Fibroblast of pulmonary artery (primary cell): ENCODE results near the gene CCDC14.

Experiments
- DNase-seq: peaks from one replicate; pipeline ENCODE4 v3.0.0-alpha.2; 2010; ENCODE audit warnings: low read depth
- H3K4me3 ChIP-seq: replicated peaks from 2 replicates; pipeline ENCODE4 v1.5.1; 2011; ENCODE audit warnings: low read depth, mild to moderate bottlenecking, control low read depth, low read length, moderate library complexity
- TF ChIP-seq, protein P1 (sequence below): IDR thresholded peaks from 2 replicates; pipeline ENCODE4 v1.5.1; 2011; ENCODE audit warnings: mild to moderate bottlenecking, control low read depth, low read length, inconsistent platforms; ENCODE audit errors: missing control alignments

The CCDC14 gene

DNA sequence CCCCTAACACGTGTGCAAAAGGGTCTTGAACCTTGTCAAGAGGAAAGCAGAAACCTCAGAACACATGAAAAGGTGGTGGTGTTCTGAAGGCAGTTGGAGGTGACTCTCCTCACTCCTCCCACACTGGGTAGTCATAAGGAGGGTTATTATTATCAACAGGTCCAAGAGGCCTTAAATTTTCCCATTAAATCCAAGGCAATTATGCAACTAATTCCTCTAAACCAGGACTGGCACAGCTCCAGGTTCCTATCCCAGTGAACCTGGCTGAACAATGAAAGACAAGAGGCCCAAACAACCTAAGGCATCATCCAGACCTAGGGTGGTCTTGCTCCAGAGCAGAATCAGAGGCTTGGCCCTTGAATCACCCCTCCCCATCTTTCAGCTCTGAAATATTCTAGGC is 91.9 kb downstream of the CCDC14 start:
- DNase-seq = no peak
- TF ChIP-seq, protein P1, sequence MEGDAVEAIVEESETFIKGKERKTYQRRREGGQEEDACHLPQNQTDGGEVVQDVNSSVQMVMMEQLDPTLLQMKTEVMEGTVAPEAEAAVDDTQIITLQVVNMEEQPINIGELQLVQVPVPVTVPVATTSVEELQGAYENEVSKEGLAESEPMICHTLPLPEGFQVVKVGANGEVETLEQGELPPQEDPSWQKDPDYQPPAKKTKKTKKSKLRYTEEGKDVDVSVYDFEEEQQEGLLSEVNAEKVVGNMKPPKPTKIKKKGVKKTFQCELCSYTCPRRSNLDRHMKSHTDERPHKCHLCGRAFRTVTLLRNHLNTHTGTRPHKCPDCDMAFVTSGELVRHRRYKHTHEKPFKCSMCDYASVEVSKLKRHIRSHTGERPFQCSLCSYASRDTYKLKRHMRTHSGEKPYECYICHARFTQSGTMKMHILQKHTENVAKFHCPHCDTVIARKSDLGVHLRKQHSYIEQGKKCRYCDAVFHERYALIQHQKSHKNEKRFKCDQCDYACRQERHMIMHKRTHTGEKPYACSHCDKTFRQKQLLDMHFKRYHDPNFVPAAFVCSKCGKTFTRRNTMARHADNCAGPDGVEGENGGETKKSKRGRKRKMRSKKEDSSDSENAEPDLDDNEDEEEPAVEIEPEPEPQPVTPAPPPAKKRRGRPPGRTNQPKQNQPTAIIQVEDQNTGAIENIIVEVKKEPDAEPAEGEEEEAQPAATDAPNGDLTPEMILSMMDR = no peak
- H3K4me3 ChIP-seq = no peak overlapping the region

- TF ChIP-seq, protein P1 = no peak
- no peak for DNase-seq
Measured at GRCh38 chr3:123864706-123865105, 96.3 kb downstream of the CCDC14 start.

More at GRCh38 chr3:123864706-123865105, 96.3 kb downstream of the CCDC14 start:
- H3K4me3 ChIP-seq = no peak overlapping the region
